Endodermal cell (in vitro differentiated cells): Measurements from ENCODE around the gene TARM1. TPM values are rescaled to one million over a fixed set of nuclear protein-coding genes. Genes with fewer than 3 reads are reported as not detected.

Experiments used
- DNase-seq: peaks from one replicate; pipeline ENCODE4 v3.0.0-alpha.2; 2017
- H3K27ac ChIP-seq: 2 replicates; pipeline ENCODE4 v1.5.1; 2013; ENCODE audit warnings: mild to moderate bottlenecking, low read depth, low read length, moderate library complexity
- H3K27me3 ChIP-seq: 2 replicates; pipeline ENCODE4 v1.6.1; 2013; ENCODE audit warnings: mild to moderate bottlenecking, low read length, moderate library complexity; ENCODE audit not compliant: insufficient read depth, control insufficient read depth, poor library complexity, severe bottlenecking
- H3K36me3 ChIP-seq: 2 replicates; pipeline ENCODE4 v1.7.0; 2013; ENCODE audit warnings: mild to moderate bottlenecking, low read length, moderate library complexity; ENCODE audit not compliant: control insufficient read depth, insufficient read depth
- H3K4me1 ChIP-seq: one replicate; pipeline ENCODE4 v1.7.0; 2013; ENCODE audit warnings: low read length; ENCODE audit not compliant: control insufficient read depth, insufficient read depth
- H3K4me3 ChIP-seq: 2 replicates; pipeline ENCODE4 v1.5.1; 2013; ENCODE audit warnings: mild to moderate bottlenecking, low read length, moderate library complexity
- H3K9ac ChIP-seq: 2 replicates; pipeline ENCODE4 v1.6.1; 2013; ENCODE audit warnings: mild to moderate bottlenecking, low read length, moderate library complexity; ENCODE audit not compliant: poor library complexity, severe bottlenecking; ENCODE audit errors: extremely low read depth
- H3K9me3 ChIP-seq: 2 replicates; pipeline ENCODE4 v1.6.1; 2013; ENCODE audit warnings: mild to moderate bottlenecking, low read length, moderate library complexity; ENCODE audit not compliant: control insufficient read depth
- H3K27ac Mint-ChIP-seq: 2 replicates; pipeline ENCODE4 v1.8.0; 2020; ENCODE audit warnings: mixed read lengths
- H3K27me3 Mint-ChIP-seq: 2 replicates; pipeline ENCODE4 v1.8.0; 2021; ENCODE audit warnings: mild to moderate bottlenecking, mixed read lengths; ENCODE audit not compliant: insufficient read depth
- H3K36me3 Mint-ChIP-seq: 2 replicates; pipeline ENCODE4 v1.8.0; 2020; ENCODE audit warnings: low read depth, mixed read lengths
- H3K4me1 Mint-ChIP-seq: 2 replicates; pipeline ENCODE4 v1.8.0; 2020; ENCODE audit warnings: mixed read lengths
- H3K4me3 Mint-ChIP-seq: 2 replicates; pipeline ENCODE4 v1.8.0; 2020; ENCODE audit warnings: mild to moderate bottlenecking, moderate library complexity, mixed read lengths
- H3K9me3 Mint-ChIP-seq: 2 replicates; pipeline ENCODE4 v1.8.0; 2020; ENCODE audit warnings: mild to moderate bottlenecking, mixed read lengths
- WGBS, 2 experiments: methylation state at CpG; one replicate each; pipeline versions ENCODE4 v1.1.5 to v1.1.7; 2013; ENCODE audit warnings: missing lambda C conversion rate in 2 of 2, mixed read lengths in 1 of 2; ENCODE audit not compliant: insufficient coverage in 1 of 2, insufficient read length in 1 of 2; 5-methylcytosine and 5-hydroxymethylcytosine counted together
- total RNA-seq, 2 donors: library from RNA; stranded (reverse); fragmentation: NEBNext Ultra II Directional in 1 of 2; extraction: Animal tissue kit (Norgen Biotek cat#: 25700) in 1 of 2; gene quantifications; 2 replicates in 1 of 2; 3 replicates in 1 of 2; pipeline ENCODE4 v1.2.1, GENCODE V29; 2021
- TF ChIP-seq, protein P1 (sequence below): fragments of 200-600 bp; sonication (generic); conservative IDR thresholded peaks from 2 replicates; pipeline ENCODE4 v1.5.0; 2021; ENCODE audit warnings: antibody characterized with exemption, mild to moderate bottlenecking

TARM1 gene
- total RNA-seq, 2 donors from 2014 or later = not detected

DNA sequence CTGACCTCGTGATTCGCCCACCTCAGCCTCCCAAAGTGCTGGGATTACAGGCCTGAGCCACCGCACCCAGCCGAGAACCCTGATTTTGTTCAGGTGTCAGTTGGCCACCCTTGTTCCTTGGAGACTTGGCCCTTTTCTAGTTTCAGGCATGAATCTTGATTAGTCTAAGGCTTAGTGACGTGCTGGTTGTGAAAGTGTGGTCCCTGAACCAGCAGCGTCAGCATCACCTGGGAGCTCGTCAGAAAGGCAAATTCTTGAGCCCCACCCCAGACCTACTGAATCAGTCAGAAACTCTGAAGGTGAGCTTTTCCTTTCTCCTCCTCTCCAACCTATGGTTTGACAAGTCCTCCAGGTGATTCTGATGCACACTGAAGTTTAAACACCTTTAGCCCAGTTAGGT is 54.5 kb downstream of the TARM1 start:
- 91 to 100% methylated on average over 6 to 7 of the region's 7 CpGs for WGBS, 2 experiments
- Histone ChIP-seq H3K27me3 (no peaks in the 10 kb centered on the region), H3K27ac (no peak overlapping the region), H3K36me3 (no peaks in the 10 kb centered on the region), H3K9ac (no peak overlapping the region), H3K9me3 (no peaks in the 10 kb centered on the region), H3K4me1 (no peaks in the 10 kb centered on the region), H3K4me3 (no peak overlapping the region)
- no peak for DNase-seq
- Mint-ChIP-seq H3K4me3 (no peak overlapping the region), H3K27ac (no peak overlapping the region), H3K4me1 (peaks cover 13% of the 10 kb centered on the region), H3K9me3 (peaks cover under 1% of the 10 kb centered on the region), H3K27me3 (peaks cover 15% of the 10 kb centered on the region), H3K36me3 (no peaks in the 10 kb centered on the region)
- TF ChIP-seq, protein P1, sequence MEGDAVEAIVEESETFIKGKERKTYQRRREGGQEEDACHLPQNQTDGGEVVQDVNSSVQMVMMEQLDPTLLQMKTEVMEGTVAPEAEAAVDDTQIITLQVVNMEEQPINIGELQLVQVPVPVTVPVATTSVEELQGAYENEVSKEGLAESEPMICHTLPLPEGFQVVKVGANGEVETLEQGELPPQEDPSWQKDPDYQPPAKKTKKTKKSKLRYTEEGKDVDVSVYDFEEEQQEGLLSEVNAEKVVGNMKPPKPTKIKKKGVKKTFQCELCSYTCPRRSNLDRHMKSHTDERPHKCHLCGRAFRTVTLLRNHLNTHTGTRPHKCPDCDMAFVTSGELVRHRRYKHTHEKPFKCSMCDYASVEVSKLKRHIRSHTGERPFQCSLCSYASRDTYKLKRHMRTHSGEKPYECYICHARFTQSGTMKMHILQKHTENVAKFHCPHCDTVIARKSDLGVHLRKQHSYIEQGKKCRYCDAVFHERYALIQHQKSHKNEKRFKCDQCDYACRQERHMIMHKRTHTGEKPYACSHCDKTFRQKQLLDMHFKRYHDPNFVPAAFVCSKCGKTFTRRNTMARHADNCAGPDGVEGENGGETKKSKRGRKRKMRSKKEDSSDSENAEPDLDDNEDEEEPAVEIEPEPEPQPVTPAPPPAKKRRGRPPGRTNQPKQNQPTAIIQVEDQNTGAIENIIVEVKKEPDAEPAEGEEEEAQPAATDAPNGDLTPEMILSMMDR = no peak

DNA sequence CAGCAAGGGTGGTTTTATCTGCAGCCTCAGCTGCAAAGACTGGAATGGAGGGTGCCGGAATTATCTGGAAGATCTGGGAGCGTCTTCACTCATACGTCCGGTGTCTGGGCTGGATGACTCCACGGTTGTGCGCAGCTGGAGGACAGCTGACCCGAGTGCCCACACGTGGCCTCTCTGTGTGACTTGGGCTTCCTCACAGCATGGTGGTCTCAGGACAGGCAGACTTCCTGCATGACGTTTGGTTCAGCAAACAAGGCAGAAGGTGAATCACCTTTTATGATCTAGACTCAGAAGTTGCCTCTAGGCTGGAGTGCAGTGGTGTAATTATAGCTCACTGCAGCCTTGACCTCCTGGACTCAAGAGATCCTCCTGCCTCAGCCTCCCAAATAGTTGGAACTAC is 56.5 kb downstream of the TARM1 start:
- Mint-ChIP-seq H3K27ac (no peak overlapping the region), H3K36me3 (no peaks in the 10 kb centered on the region), H3K27me3 (peaks cover 15% of the 10 kb centered on the region), H3K9me3 (peaks cover 5% of the 10 kb centered on the region), H3K4me3 (no peak overlapping the region), H3K4me1 (peaks cover 12% of the 10 kb centered on the region)
- Histone ChIP-seq H3K9ac (no peak overlapping the region), H3K9me3 (no peaks in the 10 kb centered on the region), H3K36me3 (no peaks in the 10 kb centered on the region), H3K27me3 (no peaks in the 10 kb centered on the region), H3K4me1 (no peaks in the 10 kb centered on the region), H3K4me3 (no peak overlapping the region), H3K27ac (no peak overlapping the region)
- 89 to 91% methylated on average over 9 of the region's 9 CpGs for WGBS, 2 experiments
- TF ChIP-seq, protein P1 = no peak
- no peak for DNase-seq

DNA sequence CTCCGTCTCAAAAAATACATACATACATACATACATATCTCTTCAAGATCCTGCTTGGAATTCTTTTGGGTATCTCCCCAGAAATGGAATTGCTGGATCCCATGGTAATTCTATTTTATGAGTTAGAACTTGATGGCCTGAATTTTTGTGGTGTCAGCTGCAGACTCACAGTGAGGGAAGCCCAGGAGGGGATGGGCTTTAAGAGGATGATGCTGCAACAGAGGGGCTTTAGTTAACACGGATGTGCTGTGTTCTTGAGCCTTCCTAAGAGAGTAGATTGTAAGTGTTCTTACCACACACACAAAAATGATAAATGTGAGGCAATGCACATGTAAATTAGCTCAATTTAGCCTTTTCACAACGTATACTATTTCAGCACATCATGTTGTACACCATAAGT is 58.0 kb downstream of the TARM1 start:
- Histone ChIP-seq H3K9ac (no peak overlapping the region), H3K36me3 (no peaks in the 10 kb centered on the region), H3K9me3 (no peaks in the 10 kb centered on the region), H3K27ac (no peak overlapping the region), H3K4me3 (no peak overlapping the region), H3K27me3 (no peaks in the 10 kb centered on the region), H3K4me1 (no peaks in the 10 kb centered on the region)
- TF ChIP-seq, protein P1 = no peak
- Mint-ChIP-seq H3K27me3 (peaks cover 15% of the 10 kb centered on the region), H3K36me3 (no peaks in the 10 kb centered on the region), H3K4me3 (no peak overlapping the region), H3K9me3 (peaks cover 5% of the 10 kb centered on the region), H3K27ac (no peak overlapping the region), H3K4me1 (peaks cover 6% of the 10 kb centered on the region)
- 58 to 71% methylated on average over 2 of the region's 3 CpGs for WGBS, 2 experiments
- no peak for DNase-seq
